GM19324 (cell line): ENCODE results near the gene CFAP157.

Experiments used
- ATAC-seq: cut with Tn5 transposase; IDR thresholded peaks from one replicate; pipeline ENCODE4 v1.9.1; 2021; ENCODE audit warnings: mild to moderate bottlenecking, moderate library complexity; ENCODE audit not compliant: unreplicated experiment, low FRiP score

The CFAP157 gene

DNA sequence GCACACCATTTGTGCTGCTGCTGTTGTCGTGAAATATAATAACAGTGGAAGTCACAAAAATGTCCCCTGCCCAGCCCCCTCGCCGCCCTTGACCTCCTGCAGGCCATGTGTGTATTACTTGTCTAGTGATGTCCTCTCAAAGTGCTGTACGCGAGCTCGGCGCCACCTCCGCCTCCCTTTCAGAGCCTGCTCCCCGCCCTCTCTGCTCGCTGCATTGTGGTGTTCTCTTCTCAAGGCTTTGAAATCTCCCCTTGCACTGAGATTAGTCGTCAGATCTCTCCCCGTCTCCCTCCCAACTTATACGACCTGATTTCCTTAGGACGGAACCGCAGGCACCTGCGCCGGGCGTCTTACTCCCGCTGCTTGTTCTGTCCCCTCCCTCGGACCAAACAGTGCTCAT lies 14.7 kb upstream of the CFAP157 start:
- no peak for ATAC-seq

DNA sequence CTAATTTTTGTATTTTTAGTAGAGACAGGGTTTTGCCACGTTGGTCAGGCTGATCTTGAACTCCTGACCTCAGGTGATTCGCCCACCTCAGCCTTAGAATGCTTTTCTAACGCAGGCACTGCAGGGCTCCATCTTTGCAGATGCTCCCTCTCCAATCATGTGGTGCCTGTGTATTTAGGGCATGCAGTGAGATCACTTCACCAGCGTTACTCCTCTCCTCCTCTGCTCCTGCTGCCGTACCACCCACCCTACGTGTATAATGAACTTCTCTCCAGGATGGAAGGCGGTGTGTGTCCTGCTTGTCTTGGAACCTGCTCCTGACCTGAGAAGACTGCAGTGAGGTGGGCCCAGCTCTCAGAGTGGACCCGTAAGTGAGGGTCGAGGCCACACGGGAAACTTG lies 13.6 kb upstream of the CFAP157 start:
- ATAC-seq = no peak

DNA sequence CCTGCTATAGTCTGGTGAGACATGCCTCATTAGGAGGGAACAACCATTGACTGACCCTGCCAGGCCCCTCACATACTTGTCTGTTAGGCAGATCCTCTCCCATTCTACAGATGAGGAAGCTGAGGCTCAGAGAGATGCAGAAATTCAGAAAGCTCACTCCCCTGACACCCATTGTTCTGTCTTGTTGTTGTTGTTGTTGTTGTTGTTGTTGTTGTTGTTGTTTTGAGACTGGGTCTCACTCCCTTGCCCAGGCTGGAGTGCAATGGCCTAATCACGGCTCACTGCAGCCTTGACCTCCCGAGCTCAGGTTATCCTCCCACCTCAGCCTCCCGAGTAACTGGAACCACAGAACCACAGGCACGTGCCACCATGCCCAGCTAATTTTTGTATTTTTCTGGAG lies 13.1 kb upstream of the CFAP157 start:
- ATAC-seq = no peak

DNA sequence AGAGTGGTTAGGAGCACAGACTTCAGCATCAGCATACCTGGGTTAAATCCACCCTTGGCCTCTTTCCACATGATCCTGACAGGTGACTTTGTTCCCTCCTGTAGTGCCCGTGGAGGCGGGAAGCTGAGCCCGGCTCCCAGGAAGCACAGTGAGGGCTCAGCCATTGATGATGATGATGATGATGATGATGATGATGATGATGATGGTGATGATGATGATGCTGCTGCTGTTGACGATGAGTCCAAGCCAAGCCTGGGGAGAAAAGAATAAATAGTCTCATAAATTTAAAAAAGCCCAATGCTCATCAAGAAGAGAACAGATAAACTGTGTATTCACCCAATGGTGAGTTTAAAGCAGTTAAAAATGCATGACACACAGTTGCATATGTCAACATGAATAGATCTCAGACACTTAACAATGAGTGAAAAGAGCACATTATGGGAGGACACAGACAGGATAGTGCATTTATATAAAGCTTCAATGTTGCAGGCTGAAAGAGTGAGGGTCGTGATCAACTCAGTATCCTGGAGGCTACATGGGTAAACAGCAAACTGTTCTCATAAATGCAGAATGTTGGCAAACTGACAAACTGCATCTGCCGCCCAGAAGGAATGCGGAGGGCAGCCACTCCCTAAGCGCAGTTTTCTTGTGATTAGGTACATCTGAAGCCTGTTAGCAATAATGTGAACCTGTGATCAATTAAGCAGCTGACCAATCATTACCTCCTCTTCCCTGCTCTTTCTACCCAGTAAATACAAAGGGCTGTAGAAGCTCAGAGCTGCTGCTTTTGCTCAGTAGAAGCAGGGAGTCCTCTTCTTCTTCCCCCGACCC lies 11.7 kb upstream of the CFAP157 start:
- no peak for ATAC-seq

DNA sequence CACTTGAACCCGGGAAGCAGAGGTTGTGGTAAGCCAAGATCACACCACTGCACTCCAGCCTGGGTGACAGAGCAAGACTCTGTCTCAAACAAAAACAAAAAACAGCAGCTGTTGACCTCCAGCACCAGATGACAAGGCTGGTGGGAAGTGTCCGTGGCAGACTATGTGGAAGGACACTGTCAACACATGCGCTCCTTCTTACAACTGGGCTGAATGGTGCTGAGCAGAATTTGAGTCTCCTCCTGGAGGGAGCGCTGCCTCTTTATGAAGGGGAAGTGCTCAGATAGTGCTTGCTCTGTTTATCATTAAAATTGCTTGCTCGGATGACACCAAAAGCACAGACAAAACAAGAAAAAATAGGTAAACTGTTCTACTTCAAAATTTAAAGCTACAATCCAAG lies 9.2 kb upstream of the CFAP157 start:
- ATAC-seq = no peak

DNA sequence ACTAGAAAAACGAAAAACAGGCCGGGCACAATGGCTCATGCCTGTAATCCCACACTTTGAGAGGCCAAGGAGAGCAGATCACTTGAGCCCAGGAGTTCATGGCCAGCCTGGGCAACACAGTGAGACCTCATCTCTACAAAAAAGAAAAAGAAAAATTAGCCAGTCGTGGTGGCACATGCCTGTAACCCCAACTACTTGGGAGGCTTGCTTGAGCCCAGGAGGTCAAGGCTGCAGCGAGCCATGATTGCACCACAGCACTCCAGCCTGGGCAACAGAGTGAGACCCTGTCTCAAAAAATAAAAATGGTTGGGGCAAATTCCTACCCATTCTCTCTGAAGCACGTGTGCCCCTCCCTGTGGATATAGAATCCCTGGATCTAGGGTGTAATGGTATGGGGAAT lies 8.4 kb upstream of the CFAP157 start:
- no peak for ATAC-seq

DNA sequence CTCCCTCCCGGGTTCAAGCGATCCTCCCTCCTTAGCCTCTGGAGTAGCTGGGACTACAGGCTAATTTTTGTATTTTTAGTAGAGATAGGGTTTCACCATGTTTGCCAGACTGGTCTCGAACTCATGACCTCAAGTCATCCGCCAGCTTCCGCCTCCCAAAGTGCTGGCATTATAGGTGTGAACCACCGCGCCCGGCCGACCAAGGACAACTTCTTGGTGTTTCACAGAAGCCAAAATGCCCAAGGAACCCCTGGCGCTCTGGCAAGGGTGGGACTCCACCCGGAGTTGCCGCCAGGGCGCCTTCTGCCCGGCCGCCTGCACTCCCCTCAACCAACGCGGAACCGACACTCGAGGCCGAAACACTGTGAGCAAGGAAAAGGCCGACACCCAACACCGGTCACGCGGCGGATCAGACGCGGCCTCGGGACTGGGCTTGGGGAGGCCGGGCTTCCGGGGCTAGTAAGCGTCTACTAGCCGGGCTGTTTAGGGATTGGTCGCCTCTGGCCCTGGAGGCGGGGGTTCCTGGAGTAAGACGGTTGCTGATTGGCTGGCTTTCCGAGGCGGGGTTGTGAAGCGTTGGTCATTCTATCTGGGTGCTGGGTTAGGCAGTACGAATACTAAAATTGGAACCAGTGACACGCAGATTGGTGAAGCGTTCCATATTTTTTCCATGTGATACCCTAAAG lies 7.7 kb upstream of the CFAP157 start:
- peak; percentile 66 for ATAC-seq

DNA sequence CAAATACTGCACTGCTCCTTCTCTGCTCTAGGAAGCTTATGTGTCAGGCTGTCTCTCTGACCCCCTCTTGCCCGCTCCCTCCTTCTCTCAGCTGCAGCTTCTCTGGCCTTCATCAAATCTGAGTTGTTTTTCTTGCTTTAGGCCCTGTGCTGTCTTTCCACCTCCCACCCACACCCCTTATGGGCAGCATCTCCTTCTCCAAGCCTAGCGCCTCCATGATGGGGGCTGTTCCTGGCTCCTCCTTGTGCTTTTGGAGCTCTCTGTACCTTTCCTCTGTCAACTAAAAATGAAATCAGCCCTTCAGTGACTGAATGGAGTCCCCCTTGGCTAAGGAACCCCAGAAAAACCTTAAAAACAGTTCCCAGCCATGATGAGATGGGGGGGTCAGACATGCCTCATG lies 6.6 kb upstream of the CFAP157 start:
- ATAC-seq = no peak

DNA sequence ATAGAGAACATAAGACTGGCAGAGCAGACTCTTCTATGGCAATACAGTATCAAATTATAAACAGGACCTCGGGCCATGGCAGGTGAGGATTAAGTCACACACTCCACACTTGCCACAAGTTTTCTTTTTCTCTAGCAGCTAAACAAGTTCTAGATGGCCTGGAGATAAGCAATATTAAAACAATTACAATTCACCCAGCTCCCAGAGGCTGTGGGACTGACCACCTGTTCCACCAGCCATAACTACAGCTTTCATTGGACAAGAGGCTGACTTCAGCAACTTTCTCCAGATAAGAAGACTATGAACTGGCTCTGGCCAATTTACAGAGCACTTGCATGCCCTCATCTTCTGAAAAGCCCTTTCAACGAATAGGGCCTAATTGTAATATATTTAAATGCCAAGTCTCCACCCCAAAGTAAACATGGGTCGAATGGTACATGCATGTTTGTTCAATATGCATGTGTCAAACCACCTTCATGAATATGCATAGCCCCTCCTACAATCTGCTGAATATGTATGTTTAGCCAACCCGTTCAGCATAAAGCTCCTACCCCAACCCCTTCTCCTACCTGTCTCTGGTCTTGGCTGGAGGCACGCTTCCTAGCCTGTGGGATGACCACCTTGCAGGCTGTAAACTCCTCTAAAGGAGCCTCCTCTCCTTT lies 6.1 kb upstream of the CFAP157 start:
- no peak for ATAC-seq

DNA sequence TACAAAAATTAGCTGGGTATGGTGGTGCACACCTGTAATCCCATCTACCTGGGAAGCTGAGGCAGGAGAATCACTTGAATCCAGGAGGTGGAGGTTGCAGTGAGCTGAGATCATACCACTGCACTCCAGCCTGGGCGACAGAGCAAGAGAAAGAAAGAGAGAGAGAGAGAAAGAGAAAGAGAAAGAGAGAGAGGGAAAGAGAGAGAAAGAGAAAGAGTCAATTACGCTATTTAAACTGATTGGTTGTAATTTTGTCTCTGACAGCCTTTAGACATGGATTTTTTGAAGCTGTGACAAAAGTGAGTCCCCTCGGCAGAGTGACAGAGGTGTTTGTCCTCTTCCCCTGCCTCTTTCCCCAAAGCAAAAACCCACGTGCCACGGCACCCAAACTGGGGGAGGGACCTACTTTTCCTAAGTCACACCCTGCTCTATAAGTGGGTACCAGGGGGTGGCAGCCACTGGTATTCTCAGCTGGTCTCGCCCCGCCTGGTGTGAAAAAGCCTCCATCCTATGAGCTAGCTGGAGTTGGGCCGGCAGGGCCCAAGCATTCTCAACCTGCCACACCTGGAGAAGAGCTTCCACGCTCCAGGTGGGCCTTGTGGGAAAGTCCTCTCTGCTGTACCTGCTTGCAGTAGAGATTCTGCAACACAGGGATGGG lies 3.4 kb upstream of the CFAP157 start:
- ATAC-seq = no peak

DNA sequence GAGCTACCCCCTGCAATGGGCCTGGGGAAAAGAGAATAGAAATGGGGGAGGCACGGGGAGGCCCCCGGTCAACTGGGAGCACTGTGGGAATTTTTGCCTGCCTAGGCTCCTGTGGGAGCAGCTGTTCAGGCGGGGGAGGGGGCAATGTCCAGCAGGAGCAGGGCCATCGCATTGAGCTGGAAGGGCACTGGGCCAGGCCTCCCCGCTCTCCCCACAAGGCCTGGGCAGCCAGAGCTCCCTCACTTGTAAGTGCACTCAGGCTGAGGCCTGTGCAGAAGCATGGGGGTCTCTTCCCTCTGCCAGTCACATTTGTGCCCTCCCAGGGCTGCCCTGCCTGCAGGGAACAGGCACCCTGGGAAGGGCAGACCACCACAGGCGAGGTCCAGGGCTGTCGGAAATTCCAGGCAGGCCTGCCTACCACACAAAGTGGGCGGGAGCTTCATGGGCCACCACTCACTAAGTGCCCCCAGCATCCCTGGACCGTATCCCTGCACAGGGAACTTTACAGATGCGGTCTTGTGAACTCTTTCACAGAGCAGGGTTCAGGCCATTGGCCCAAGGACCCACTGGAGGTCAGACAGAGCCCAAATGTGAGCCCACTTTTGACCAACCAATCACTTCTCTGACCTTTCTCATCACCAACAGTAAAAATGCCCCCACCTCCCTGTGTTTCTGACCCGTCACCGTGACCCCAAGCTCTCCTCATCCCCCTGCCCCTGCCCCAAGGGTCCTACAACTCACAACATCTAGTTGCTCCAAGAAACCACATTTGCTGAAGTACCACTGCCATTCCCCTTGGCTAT lies 1.0 kb upstream of the CFAP157 start:
- ATAC-seq = no peak

DNA sequence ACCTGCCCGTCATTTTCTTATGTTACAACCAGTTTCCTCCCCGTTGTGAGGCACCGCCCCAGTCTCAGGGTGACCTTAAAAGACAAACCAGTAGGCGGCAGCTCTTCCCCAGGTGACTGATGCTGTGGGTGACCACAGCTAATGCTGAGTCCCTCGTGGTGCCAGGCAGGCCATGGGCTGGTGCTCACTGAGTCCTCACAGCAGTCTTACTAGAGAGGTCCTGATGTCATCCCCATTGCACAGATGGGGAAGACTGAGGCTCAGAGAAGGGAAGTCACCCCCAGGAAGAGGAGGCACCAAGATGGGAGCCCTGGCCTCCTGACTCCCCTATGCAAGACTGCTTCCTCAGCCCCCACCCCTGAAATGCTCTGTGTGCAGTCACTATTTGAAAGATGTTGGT lies 978 bp downstream of the CFAP157 start:
- ATAC-seq = no peak

DNA sequence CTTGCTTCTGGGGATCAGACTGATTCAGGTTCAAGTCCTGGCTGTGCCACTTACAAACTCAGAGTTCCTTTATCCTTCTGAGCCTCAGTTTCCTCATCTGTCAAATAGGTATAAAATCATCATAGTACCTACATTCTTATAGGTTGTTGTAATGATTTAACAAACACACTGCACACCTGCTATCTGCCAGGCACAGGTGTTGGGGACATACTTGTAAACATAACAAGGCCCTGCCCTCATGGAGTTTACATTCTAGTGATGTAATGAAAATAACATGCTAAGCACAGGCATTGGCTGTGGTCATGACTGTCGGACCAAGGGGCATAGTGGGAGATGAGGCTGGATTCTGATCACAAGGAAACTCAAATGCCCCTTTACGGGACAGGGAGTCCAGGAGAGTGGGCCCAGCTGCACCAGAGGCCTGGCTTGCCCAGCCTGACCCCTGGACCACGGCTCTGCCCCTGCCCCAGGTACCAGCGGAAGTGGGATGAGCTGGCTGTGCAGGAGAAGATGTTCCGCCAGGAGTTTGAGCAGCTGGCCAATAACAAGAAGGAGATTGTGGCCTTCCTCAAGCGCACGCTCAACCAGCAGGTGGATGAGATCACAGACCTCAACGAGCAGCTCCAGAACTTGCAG lies 2.3 kb downstream of the CFAP157 start:
- ATAC-seq = no peak

DNA sequence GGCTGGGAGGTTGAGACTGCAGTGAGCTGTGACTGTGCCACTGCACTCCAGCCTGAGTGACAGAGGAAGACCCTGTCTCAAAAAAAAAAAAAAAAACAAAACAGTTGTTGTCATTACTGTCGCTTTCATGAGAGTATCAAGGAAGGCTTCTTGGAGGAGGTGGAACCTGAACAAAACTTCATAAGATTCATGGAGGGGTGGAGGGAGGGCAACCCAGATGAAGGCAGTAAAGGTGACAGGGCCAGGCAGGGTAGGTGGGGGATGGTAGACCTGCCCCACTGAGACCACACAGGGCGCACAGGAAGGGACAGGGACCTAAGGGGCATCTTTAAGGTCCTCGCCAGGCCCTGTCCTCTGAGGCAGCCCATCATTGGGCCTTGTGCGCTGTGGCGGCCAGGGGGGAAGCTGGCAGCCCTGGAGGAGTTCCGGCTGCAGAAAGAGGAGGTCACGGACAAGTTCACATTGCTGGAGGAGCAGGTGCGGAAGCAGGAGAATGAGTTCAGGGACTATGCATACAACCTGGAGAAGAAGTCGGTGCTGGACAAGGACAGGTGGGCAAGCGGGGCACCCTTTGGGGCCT lies 3.5 kb downstream of the CFAP157 start:
- no peak for ATAC-seq

DNA sequence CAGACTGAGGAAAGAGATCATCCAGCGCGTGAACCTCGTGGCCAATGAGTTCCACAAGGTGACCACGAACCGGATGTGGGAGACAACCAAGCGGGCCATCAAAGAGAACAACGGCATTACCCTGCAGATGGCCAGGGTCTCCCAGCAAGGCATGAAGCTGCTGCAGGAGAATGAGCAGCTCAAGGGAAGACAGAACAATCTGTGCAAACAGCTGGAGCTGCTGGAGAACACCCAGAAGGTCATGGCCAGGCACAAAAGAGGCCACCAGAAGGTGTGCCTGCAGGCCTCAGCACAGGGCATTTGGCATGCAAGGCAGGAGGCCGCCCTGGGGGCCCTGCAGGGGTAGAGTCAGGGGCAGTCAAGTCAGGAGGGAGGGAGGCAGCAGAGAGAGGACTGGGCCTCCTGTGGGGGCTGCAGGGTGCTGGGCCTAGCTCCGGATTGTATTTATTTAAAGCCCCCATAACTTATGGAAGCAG lies 4.5 kb downstream of the CFAP157 start:
- no peak for ATAC-seq

DNA sequence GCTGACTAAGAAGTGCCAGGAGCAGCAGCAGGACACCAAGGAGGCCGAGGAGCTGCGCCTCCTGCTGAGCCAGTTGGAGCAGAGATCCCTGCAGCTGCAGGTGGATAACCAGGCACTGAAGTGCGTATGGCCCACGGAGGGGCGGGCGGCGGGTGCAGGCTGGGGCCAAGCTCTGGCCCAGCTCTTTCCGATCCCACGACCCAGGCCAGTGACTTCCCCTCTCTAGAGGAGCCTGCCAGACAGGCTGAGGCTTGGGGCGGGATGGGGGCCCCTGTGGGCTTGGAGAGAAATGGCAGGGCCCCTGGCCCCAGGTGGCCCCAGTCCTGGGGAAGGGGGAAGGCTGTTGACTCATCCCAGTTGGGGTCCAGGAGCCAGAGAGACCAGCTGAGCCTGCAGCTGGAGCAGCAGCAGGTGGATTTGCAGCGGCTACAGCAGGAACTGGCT lies 5.1 kb downstream of the CFAP157 start:
- ATAC-seq = no peak

DNA sequence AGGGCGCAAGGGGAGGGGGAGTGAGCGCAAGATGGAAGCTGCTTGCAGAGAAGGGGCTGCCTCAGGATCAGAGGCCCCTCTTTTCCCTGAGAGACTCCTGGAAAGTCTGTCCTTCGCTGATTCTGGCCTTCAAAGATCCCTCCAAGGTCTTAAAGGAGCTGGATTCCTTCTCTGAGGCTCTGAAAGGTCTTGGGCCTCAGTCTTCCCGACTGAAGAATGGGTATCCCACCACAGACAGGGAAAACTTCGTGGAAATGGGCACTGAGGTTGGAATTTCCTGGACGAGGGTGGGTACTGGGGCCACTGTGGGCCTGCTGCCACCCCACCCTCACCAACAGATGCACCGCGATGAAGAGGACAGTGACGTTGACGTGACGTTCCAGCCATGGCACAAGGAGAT lies 5.6 kb downstream of the CFAP157 start:
- no peak for ATAC-seq

DNA sequence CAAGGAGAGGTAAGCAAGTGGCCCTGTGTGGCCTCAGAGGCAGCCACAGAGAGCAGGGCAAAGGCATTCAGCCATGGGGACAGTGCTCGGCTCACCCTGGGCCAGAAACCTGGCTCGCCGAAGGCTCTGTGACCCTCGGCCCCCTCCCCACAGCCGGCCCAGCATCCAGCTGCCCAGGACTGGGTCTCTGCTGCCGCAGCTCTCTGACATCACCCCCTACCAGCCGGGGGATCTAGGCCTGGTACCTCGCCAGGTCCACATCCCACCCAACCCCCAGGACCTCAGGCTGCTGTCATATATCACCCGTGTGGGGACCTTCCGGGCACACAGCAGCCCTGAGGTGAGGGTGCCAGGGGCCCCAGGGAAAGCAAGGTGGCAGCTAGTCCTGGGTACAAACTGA lies 6.1 kb downstream of the CFAP157 start:
- no peak for ATAC-seq

DNA sequence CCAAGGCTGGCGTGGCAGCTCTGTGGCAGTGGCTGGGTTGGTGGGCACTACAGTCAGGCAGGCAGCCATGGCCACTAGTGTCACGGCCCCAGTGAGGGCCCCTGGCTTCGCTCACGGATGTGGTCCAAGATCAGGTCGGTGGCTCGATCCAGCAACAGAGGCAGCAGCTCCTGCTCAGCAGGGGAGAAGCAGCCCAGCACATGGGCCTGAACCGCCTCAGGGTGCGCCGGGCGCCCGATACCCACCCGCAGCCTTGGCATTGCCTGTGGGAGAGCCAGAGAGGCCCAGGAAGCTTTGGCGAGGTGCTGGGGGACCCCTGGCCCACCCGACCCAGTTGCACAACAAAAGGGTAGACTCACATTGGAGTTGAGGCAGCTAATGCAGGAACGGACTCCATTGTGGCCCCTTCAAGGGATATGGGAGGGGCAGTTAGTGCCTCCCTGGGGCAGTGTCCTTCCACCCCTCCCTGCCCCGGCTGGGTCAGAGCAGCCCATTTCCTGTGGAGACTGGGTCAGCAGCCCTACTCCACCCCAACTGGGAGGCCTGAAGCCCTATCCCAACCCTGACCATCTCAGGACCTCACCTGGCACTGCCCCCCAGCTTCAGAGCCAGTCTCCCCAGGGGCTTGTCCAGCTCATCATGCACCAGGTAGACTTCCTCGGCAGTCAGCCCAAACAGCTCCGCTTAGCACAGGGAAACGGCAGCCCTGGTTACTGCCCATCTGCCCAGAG lies 7.4 kb downstream of the CFAP157 start:
- ATAC-seq = no peak
